ENCODE measurements around the gene MOCOS. TPM values are rescaled to one million over a fixed set of nuclear protein-coding genes. Genes with fewer than 3 reads are reported as not detected.
A peak's percentile ranks its signal among the peaks of the same experiment; 100 is the strongest.

MOCOS gene
- total and polyA plus RNA-seq, 2 of the 13 experiments (the other 11 are each of a cell fraction or from before 2014, with no cell fraction given), result 7.7 to 15.4 TPM

GRCh38 chr18:36176177-36176584, 11.1 kb upstream of the MOCOS start (continued):
- TF ChIP-seq PATZ1 (CRISPR knock-in tag; IDR thresholded peaks at IDR 0.05), result peak; percentile 71
- peak; percentile 75; the same call in 1 of the 2 replicates for TF ChIP-seq HOMEZ (CRISPR knock-in tag; IDR thresholded peaks at IDR 0.05; ENCODE audit: low read depth)
- TF ChIP-seq AKAP8 (CRISPR knock-in tag; IDR thresholded peaks at IDR 0.05), result peak; percentile 65; the same call in 1 of the 2 replicates
- no peak for TF ChIP-seq ADNP (CRISPR knock-in tag; IDR thresholded peaks at IDR 0.05)
- TF ChIP-seq GFI1 (CRISPR knock-in tag; IDR thresholded peaks at IDR 0.05; ENCODE audit: borderline replicate concordance), result peak; percentile 56; the same call in 1 of the 2 replicates
- peak; percentile 38; the same call in 1 of the 2 replicates for TF ChIP-seq ZNF431 (CRISPR knock-in tag; IDR thresholded peaks at IDR 0.05; ENCODE audit: borderline replicate concordance, low read depth)
- TF ChIP-seq PHF8 (CRISPR knock-in tag; IDR thresholded peaks at IDR 0.05), result peak; percentile 41; the same call in 1 of the 2 replicates
- TF ChIP-seq MYC (CRISPR knock-in tag; IDR thresholded peaks at IDR 0.05; ENCODE audit: borderline replicate concordance), result peak; percentile 91
- TF ChIP-seq JUN (CRISPR knock-in tag; IDR thresholded peaks at IDR 0.05), result peak; percentile 71; the same call in 1 of the 2 replicates
- no peak; the same call in 1 of the 2 replicates for TF ChIP-seq FOXJ3 (CRISPR knock-in tag; IDR thresholded peaks at IDR 0.05; ENCODE audit: borderline replicate concordance)
- TF ChIP-seq ZFP1 (CRISPR knock-in tag; IDR thresholded peaks at IDR 0.05), result peak; percentile 83; the same call in 1 of the 2 replicates
- no peak for TF ChIP-seq ZSCAN20 (CRISPR knock-in tag; IDR thresholded peaks at IDR 0.05; ENCODE audit: borderline replicate concordance)
- no peak for TF ChIP-seq JDP2 (CRISPR knock-in tag; IDR thresholded peaks at IDR 0.05; ENCODE audit: borderline replicate concordance)
- TF ChIP-seq ARID5B (CRISPR knock-in tag; IDR thresholded peaks at IDR 0.05), result peak; percentile 98
- TF ChIP-seq ETS1 (CRISPR knock-in tag; IDR thresholded peaks at IDR 0.05), result no peak
- TF ChIP-seq ZFAT (CRISPR knock-in tag; conservative IDR thresholded peaks at IDR 0.05), result no peak
- TF ChIP-seq ZNF317 (CRISPR knock-in tag; IDR thresholded peaks at IDR 0.05), result no peak
- no peak for TF ChIP-seq CAMTA2 (CRISPR knock-in tag; IDR thresholded peaks at IDR 0.05; ENCODE audit: borderline replicate concordance)
- TF ChIP-seq BHLHE40 (IDR thresholded peaks at IDR 0.05; ENCODE audit: low read length), result peak; percentile 78
- TF ChIP-seq, protein P1, sequence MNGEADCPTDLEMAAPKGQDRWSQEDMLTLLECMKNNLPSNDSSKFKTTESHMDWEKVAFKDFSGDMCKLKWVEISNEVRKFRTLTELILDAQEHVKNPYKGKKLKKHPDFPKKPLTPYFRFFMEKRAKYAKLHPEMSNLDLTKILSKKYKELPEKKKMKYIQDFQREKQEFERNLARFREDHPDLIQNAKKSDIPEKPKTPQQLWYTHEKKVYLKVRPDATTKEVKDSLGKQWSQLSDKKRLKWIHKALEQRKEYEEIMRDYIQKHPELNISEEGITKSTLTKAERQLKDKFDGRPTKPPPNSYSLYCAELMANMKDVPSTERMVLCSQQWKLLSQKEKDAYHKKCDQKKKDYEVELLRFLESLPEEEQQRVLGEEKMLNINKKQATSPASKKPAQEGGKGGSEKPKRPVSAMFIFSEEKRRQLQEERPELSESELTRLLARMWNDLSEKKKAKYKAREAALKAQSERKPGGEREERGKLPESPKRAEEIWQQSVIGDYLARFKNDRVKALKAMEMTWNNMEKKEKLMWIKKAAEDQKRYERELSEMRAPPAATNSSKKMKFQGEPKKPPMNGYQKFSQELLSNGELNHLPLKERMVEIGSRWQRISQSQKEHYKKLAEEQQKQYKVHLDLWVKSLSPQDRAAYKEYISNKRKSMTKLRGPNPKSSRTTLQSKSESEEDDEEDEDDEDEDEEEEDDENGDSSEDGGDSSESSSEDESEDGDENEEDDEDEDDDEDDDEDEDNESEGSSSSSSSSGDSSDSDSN (CRISPR knock-in tag; IDR thresholded peaks at IDR 0.05), result no peak
